GM12872 (cell line): Measurements from ENCODE around the gene ARL16.

Experiments
- TF ChIP-seq, protein P1 (sequence below): IDR thresholded peaks from 3 replicates; pipeline ENCODE4 v1.5.1; 2011; ENCODE audit warnings: low read depth, mild to moderate bottlenecking, low read length, moderate library complexity; ENCODE audit not compliant: insufficient read depth

ARL16 gene

GRCh38 chr17:81683208-81683583, 401 bp downstream of the ARL16 start:
- TF ChIP-seq, protein P1, sequence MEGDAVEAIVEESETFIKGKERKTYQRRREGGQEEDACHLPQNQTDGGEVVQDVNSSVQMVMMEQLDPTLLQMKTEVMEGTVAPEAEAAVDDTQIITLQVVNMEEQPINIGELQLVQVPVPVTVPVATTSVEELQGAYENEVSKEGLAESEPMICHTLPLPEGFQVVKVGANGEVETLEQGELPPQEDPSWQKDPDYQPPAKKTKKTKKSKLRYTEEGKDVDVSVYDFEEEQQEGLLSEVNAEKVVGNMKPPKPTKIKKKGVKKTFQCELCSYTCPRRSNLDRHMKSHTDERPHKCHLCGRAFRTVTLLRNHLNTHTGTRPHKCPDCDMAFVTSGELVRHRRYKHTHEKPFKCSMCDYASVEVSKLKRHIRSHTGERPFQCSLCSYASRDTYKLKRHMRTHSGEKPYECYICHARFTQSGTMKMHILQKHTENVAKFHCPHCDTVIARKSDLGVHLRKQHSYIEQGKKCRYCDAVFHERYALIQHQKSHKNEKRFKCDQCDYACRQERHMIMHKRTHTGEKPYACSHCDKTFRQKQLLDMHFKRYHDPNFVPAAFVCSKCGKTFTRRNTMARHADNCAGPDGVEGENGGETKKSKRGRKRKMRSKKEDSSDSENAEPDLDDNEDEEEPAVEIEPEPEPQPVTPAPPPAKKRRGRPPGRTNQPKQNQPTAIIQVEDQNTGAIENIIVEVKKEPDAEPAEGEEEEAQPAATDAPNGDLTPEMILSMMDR = no peak

- TF ChIP-seq, protein P1 = no peak
Observed at GRCh38 chr17:81682565-81683207, 911 bp downstream of the ARL16 start.

GRCh38 chr17:81681672-81682071, 1.9 kb downstream of the ARL16 start:
- TF ChIP-seq, protein P1 = no peak

GRCh38 chr17:81680150-81680549, 3.4 kb downstream of the ARL16 start:
- TF ChIP-seq, protein P1 = no peak

DNA sequence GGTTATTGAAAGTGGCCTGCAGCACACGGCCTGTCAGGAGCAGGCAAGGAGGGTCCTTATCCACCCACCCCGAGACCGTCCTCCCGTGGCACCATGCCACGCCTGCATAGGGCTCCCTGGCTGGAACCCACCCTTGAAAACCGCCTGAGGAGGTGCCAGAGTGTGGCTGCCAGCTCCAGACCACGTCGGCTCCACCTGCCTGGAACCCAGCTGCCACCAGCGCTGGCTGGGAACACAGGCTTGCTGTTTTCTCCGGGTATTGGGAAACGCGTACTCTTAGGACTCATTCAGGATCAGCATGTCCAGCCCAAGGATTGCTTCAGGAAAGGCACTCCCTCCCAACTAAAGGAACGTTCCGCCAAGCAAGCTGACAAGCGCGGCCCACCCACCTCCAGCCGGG, 6.7 kb downstream of the ARL16 start:
- TF ChIP-seq, protein P1 = no peak

GRCh38 chr17:81675515-81676221, 7.9 kb downstream of the ARL16 start:
- TF ChIP-seq, protein P1 = peak; percentile 56

DNA sequence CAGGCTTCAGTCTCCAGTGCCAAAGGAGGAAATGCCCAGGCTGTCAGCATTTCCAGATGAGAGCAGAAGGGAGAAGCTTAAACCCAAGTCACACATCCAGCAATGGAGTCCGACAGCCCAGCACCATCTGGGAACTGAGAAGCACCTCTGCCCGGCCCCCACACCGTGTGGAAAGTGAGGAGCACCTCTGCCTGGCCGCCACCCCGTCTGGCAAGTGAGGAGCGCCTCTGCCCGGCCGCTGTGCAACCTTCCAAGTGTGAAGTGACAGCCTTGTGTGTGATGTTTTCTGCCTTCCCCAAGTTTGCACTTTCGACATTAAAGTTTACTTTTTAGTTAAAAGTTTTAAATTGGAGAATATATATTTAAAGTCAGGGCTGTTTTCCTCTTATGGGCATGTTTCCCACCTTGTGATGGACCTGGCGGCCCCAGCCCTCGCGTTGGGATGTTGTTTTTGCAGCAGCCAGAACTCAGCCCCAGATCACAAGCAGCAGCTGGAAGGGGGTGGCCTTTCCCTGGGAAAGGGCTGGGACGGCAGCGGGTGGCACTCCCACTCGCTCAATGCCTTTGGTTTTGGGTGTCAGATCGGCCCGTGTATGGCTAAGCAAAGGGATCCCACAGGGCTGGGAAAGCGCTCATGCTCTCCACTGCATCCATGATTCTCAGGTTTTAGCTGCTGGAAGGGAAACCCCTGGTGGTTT, 9.9 kb downstream of the ARL16 start:
- TF ChIP-seq, protein P1 = no peak
